GM23248 (cell line): Measurements from ENCODE around the gene TBC1D10B. TPM values are rescaled to one million over a fixed set of nuclear protein-coding genes. Genes with fewer than 3 reads are reported as not detected.

Experiments used
- DNase-seq: peaks from one replicate; pipeline ENCODE4 v3.0.0-alpha.2; 2015
- H2AFZ ChIP-seq: fragments of 200-600 bp; sonication (generic); 2 replicates; pipeline ENCODE4 v1.6.1; 2016; ENCODE audit warnings: antibody characterized with exemption
- H3F3A ChIP-seq: fragments of 200-600 bp; sonication (generic); 2 replicates; pipeline ENCODE4 v1.6.1; 2016; ENCODE audit warnings: mild to moderate bottlenecking, antibody characterized with exemption, mixed run types; ENCODE audit not compliant: insufficient read depth
- H3K27ac ChIP-seq: fragments of 200-600 bp; sonication (generic); 2 replicates; pipeline ENCODE4 v1.5.1; 2016; ENCODE audit warnings: mild to moderate bottlenecking
- H3K27me3 ChIP-seq: fragments of 200-600 bp; sonication (generic); replicated peaks from 2 replicates; pipeline ENCODE4 v1.6.1; 2016; ENCODE audit warnings: mild to moderate bottlenecking; ENCODE audit not compliant: insufficient read depth
- H3K36me3 ChIP-seq: fragments of 200-600 bp; sonication (generic); 2 replicates; pipeline ENCODE4 v1.6.1; 2016; ENCODE audit warnings: low read depth, mild to moderate bottlenecking
- H3K4me1 ChIP-seq: fragments of 200-600 bp; sonication (generic); 2 replicates; pipeline ENCODE4 v1.6.1; 2016; ENCODE audit warnings: mild to moderate bottlenecking; ENCODE audit not compliant: insufficient read depth
- H3K4me2 ChIP-seq: fragments of 200-600 bp; sonication (generic); one replicate; pipeline ENCODE4 v1.6.1; 2016; ENCODE audit warnings: mild to moderate bottlenecking; ENCODE audit not compliant: unreplicated experiment
- H3K4me3 ChIP-seq: fragments of 200-600 bp; sonication (generic); 2 replicates; pipeline ENCODE4 v1.5.1; 2016; ENCODE audit warnings: mild to moderate bottlenecking
- H3K79me2 ChIP-seq: fragments of 200-600 bp; sonication (generic); 2 replicates; pipeline ENCODE4 v1.6.1; 2016; ENCODE audit warnings: mild to moderate bottlenecking; ENCODE audit not compliant: insufficient read depth
- H3K9ac ChIP-seq: fragments of 200-600 bp; sonication (generic); 2 replicates; pipeline ENCODE4 v1.6.1; 2016; ENCODE audit warnings: mild to moderate bottlenecking
- H3K9me2 ChIP-seq: fragments of 200-600 bp; sonication (generic); 2 replicates; pipeline ENCODE4 v1.6.1; 2016; ENCODE audit warnings: mixed run types, mild to moderate bottlenecking, moderate library complexity; ENCODE audit not compliant: insufficient read depth
- H3K9me3 ChIP-seq: fragments of 200-600 bp; sonication (generic); one replicate; pipeline ENCODE4 v1.6.1; 2017; ENCODE audit warnings: low read depth
- H4K20me1 ChIP-seq: fragments of 200-600 bp; sonication (generic); 2 replicates; pipeline ENCODE4 v1.6.0; 2016; ENCODE audit not compliant: insufficient read depth
- EZH2 ChIP-seq: fragments of 200-600 bp; sonication (generic); IDR thresholded peaks from 2 replicates; pipeline ENCODE4 v1.6.1; 2018; ENCODE audit warnings: antibody characterized with exemption, mild to moderate bottlenecking; ENCODE audit not compliant: insufficient read depth, poor library complexity, severe bottlenecking
- EZH2phosphoT487 ChIP-seq: fragments of 200-600 bp; sonication (generic); IDR thresholded peaks from 2 replicates; pipeline ENCODE4 v1.6.1; 2018; ENCODE audit warnings: antibody characterized with exemption, moderate library complexity, mild to moderate bottlenecking, low read depth; ENCODE audit not compliant: insufficient read depth
- WGBS, 2 experiments: methylation state at CpG; one replicate each; pipeline ENCODE4 v1.1.6; 2015 to 2017; ENCODE audit warnings: low lambda C conversion rate in 2 of 2, low coverage in 1 of 2; ENCODE audit errors: missing lambda C conversion rate in 2 of 2; 5-methylcytosine and 5-hydroxymethylcytosine counted together
- in situ Hi-C: fragments of 300-500 bp; cut with MboI; formaldehyde crosslinking; loops from 2 replicates; pipeline ENCODE4 v1.15.0; 2020
- polyA plus RNA-seq: library from polyadenylated mRNA; unstranded; fragments of >200 nt; fragmentation: Nextera tagmentation; extraction: Ambion mirVana; gene quantifications from 2 replicates; pipeline ENCODE4 v1.2.1, GENCODE V29; 2016
- total RNA-seq: library from RNA; depleted of rRNA; stranded (reverse); fragments of >200 nt; shearing (Covaris generic); gene quantifications from 2 replicates; pipeline ENCODE4 v1.2.3, GENCODE V29; 2014

TBC1D10B gene
- total and polyA plus RNA-seq, 2 experiments from 2014 or later: 12.2 to 41.2 TPM

DNA sequence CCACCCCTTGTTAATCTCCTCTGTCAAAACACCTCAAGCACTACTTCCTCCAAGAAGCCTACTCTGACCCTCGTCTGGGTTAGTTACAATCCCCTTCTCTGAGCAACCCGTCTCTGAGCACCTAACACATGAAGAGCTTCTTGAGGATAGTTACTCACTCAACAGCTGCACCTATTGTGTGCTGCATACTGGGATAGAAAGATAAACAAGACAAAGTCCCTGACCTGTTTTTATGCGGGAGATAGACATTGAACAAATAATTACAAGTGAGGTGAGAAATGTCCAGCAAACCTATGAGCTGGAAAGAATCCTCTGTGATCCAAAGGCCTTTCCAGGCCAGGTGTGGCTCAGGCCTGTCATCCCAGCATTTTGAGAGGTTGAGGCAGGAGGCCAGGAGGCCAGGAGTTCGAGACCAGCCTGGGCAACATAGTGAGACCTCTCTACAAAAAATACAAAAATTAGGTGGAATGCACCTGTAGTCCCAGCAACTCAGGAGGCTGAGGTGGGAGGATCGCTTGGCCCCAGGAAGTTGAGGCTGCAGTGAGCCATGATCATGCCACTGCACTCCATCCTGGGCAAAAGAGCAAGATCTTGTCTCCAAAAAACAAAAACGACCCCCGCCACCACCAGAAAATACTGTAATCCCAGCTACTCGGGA, 31.6 kb upstream of the TBC1D10B start:
- H3K9me2 ChIP-seq: no peaks in the 10 kb centered on the region
- H3K4me3 ChIP-seq: no peak overlapping the region
- H3K4me2 ChIP-seq: no peak overlapping the region
- no peaks in the 10 kb centered on the region for H3K9me3 ChIP-seq
- 0 out of 2 replicates have a peak, but pooled peaks cover 13% of the 10 kb centered on the region for H3F3A ChIP-seq
- 77 to 84% methylated on average over 8 of the region's 8 CpGs for WGBS, 2 experiments
- TF ChIP-seq EZH2phosphoT487 (no peak), EZH2 (no peak)
- peaks cover 4% of the 10 kb centered on the region; the same call in 1 of the 2 replicates for H3K4me1 ChIP-seq
- H4K20me1 ChIP-seq: no peaks in the 10 kb centered on the region
- H3K9ac ChIP-seq: no peak overlapping the region
- H2AFZ ChIP-seq: no peak overlapping the region
- no peak for DNase-seq
- no peaks in the 10 kb centered on the region for H3K36me3 ChIP-seq
- H3K27ac ChIP-seq: no peak overlapping the region
- H3K79me2 ChIP-seq: peaks cover 6% of the 10 kb centered on the region
- in situ Hi-C loops: loop anchor here (25.0 kb wide), 1 partner anchor 290 kb away; the partner anchor contains the start of genes GDPD3 and MAPK3
- no peaks in the 10 kb centered on the region for H3K27me3 ChIP-seq

DNA sequence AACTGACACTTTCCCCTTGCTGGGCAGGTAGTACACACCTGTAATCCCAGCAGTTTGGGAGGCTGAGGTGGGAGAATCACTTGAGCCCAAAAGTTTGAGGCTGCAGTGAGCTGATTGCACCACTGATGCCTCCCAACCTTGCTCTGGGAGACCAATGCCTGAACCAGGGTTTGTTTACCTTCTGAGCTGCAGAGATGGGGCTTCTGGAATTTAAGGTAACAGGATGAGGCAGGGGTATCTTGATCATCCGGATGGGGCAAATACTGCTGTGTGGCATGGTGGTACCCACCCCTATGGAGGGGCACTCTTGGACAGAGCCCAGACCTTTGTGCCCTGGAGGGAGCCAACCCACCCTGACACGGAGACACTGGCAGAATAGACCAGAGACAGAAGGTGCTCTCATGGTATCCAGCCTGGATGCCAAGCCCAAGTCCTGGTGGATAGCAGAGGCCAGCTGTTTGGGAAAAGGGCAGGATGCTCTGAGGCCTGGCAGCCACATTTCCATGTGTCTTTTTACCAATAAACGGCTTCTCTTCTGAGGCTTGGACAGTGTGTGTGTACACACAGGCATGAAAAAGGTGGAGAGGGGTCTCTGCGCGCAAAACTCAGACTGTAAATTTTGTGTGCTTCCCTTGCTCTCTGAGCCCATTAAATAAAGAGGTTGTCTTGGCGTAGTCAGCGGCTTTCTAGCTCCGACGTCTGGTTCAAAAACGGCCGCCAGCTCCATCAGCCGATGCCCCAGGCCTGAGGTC, 29.3 kb upstream of the TBC1D10B start:
- peak overlapping the region; percentile 82 for H3K9ac ChIP-seq
- H3K9me3 ChIP-seq: no peaks in the 10 kb centered on the region
- peaks cover 16% of the 10 kb centered on the region for H3K79me2 ChIP-seq
- H3K27ac ChIP-seq: peak overlapping the region; percentile 73
- TF ChIP-seq EZH2phosphoT487 (no peak), EZH2 (no peak)
- H3K9me2 ChIP-seq: no peaks in the 10 kb centered on the region
- DNase-seq: peak; percentile 49
- no peaks in the 10 kb centered on the region for H4K20me1 ChIP-seq
- WGBS, 2 experiments: 9 to 12% methylated on average over 12 of the region's 12 CpGs
- no peaks in the 10 kb centered on the region for H3K27me3 ChIP-seq
- H3K4me1 ChIP-seq: no peaks in the 10 kb centered on the region
- no peaks in the 10 kb centered on the region for H3K36me3 ChIP-seq
- in situ Hi-C loops: loop anchor here (25.0 kb wide), 1 partner anchor 287 kb away; the partner anchor contains the start of genes GDPD3 and MAPK3
- H3K4me2 ChIP-seq: peak overlapping the region; percentile 90
- 0 out of 2 replicates have a peak, but pooled peaks cover 16% of the 10 kb centered on the region for H3F3A ChIP-seq
- peak overlapping the region; percentile 90 for H2AFZ ChIP-seq
- peak overlapping the region; percentile 83 for H3K4me3 ChIP-seq

DNA sequence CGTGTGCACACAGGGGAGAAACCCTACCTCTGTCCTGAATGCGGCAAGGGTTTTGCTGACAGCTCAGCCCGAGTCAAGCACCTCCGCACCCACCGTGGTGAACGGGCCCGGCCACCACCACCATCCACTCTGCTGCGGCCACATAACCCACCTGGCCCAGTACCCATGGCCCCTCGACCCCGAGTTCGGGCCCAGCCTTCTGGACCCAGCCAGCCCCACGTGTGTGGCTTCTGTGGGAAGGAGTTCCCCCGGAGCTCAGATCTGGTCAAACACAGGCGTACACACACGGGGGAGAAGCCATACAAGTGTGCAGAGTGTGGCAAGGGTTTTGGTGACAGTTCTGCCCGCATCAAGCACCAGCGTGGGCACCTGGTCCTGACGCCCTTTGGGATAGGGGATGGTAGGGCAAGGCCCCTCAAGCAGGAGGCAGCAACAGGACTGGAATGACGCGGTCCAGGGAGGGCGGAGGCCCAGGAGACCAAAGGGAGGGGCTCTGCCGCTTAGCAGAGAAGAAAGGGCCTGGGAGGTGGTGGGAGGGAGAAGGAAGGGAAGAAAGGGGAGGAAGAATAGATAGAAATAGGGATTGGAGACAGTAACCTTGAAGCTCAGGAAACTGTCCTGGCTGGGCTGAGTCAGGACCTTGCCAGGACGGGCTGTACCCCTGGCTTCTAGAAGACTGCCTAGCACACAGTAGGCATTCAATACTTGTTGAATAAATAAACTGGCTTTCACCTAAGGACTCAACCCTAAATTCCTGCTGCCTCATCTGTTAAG, 28.6 kb upstream of the TBC1D10B start:
- peaks cover 16% of the 10 kb centered on the region for H3K79me2 ChIP-seq
- H3K27ac ChIP-seq: no peak overlapping the region
- TF ChIP-seq EZH2phosphoT487: no peak
- TF ChIP-seq EZH2: no peak
- H3K4me1 ChIP-seq: peaks cover 7% of the 10 kb centered on the region
- H3K4me3 ChIP-seq: no peak overlapping the region
- H3K9me3 ChIP-seq: no peaks in the 10 kb centered on the region
- 85 to 87% methylated on average over 23 of the region's 23 CpGs for WGBS, 2 experiments
- no peaks in the 10 kb centered on the region for H3K36me3 ChIP-seq
- H3K9me2 ChIP-seq: no peaks in the 10 kb centered on the region
- in situ Hi-C loops: no loop called here
- no peak overlapping the region for H3K9ac ChIP-seq
- no peaks in the 10 kb centered on the region for H3K27me3 ChIP-seq
- H3K4me2 ChIP-seq: no peak overlapping the region
- peaks cover 23% of the 10 kb centered on the region; the same call in 1 of the 2 replicates for H3F3A ChIP-seq
- H2AFZ ChIP-seq: no peak overlapping the region
- no peaks in the 10 kb centered on the region for H4K20me1 ChIP-seq
- DNase-seq: no peak
